NCI-H510A treated with DMSO at 0.1 percent for 48 hours (cell line): Measurements from ENCODE around the gene TUBB.
A peak's percentile ranks its signal among the peaks of the same experiment; 100 is the strongest.

Experiments
- DNase-seq: peaks from one replicate; lab custom pipeline; 2025; lab: John Stamatoyannopoulos, UW

Gene TUBB

GRCh38 chr6:30687659-30688431 lies 32.3 kb upstream of the TUBB start:
- peak; percentile 7 for DNase-seq

- no peak for DNase-seq
Measured at GRCh38 chr6:30688569-30688968, 31.6 kb upstream of the TUBB start.

- no peak for DNase-seq
Measured at GRCh38 chr6:30689022-30689865, 30.9 kb upstream of the TUBB start.

DNA sequence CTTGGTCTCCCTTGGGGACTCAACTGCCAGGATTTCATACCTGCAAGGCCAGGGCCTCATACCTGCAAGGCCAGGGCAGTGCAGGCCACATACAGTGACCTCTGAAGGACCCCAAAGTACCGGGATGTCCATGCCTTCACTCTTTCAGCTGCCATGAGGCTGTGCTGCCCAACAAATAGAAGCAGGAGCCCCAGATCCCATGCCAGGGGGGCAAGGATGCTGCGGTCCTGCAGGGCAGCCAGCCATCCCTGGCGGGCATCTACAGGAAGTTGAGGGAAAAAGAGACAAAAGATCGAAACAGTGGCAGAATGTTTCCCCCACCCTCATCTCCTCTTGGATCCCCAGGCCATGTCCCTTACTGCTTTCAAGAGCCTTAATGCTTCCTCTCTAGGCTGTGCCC lies 30.2 kb upstream of the TUBB start:
- no peak for DNase-seq

GRCh38 chr6:30690403-30691207 lies 29.5 kb upstream of the TUBB start, which contains the start of gene NRM:
Gene NRM, minus strand, starts transcription at chr6:30690984. Its CDS starts 10 bp downstream, at chr6:30690974.
- peak; percentile 87 for DNase-seq

- no peak for DNase-seq
Measured at GRCh38 chr6:30691208-30691847, 28.8 kb upstream of the TUBB start.

GRCh38 chr6:30696432-30696831 lies 23.7 kb upstream of the TUBB start:
- no peak for DNase-seq

DNA sequence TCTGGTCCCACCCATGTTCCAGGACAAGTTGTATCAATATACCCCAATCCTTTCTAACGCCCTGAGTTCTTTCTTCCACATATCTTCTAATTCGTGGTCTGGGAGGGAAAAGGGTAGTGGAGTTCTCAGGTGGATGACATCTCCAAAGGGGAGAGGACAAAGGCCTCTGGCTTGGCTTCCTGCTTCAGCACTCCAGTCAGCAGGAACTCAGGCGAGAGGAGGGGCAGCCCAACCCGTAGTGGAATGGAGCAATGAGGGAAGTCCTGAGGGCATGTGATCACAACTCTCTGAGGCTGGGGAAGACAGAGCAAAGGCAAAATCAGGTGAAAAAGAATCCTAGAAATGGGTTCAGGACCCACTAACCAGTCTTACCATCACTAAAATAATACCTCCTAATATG lies 19.8 kb upstream of the TUBB start:
- no peak for DNase-seq

- no peak for DNase-seq
Measured at GRCh38 chr6:30703011-30703410, 17.1 kb upstream of the TUBB start.

DNA sequence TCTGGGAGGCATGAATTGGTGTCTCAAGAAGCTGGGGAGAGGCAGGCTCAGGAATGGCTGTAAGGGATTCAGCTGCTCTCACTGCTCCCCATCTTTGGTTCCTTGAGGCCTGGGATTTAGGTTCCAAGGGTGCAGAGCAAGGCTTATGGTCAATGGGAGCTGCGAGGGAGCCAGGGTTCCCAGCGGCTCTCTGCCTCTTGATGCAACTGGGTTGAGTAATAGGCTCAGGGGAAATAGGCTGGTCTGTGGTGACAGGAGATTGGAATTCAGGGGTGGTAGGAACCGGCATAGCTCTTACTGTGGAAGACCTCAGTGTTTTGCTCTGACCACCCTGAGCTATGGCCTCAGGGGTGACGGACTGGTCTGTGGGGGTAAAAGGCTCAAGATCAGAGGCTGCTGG lies 16.3 kb upstream of the TUBB start:
- no peak for DNase-seq

- DNase-seq, result no peak
Measured at GRCh38 chr6:30705620-30706019, 14.5 kb upstream of the TUBB start.

- DNase-seq, result peak; percentile 87
Measured at GRCh38 chr6:30707281-30707850, 12.8 kb upstream of the TUBB start.

- DNase-seq, result no peak
Measured at GRCh38 chr6:30709101-30709868, 10.9 kb upstream of the TUBB start.

- DNase-seq, result no peak
Measured at GRCh38 chr6:30711758-30712380, 8.3 kb upstream of the TUBB start.

DNA sequence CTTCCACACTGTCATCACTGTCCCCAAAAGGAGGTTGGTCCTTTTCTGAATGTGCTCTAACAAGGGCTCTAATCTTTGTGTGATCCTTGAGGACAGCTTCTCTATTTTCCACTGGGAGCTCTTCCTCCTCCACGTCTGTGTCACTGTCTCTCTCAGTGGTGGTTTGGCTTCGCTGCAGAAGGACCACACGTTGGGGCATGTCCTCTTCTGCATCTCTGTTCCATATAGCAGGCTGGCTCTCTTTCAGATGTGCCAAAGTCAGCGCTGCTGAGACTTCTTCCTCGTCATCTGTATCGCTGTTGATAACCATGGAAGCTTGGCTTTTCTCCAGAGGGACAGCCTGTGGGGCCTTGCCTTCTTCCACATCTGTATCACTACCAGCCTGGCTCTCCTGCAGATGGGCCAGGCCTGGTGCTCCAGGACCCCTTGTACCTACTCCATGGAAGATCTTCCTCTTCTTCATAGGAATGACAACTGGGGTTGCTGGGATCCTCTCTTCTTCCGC lies 7.7 kb upstream of the TUBB start:
- DNase-seq, result no peak

DNA sequence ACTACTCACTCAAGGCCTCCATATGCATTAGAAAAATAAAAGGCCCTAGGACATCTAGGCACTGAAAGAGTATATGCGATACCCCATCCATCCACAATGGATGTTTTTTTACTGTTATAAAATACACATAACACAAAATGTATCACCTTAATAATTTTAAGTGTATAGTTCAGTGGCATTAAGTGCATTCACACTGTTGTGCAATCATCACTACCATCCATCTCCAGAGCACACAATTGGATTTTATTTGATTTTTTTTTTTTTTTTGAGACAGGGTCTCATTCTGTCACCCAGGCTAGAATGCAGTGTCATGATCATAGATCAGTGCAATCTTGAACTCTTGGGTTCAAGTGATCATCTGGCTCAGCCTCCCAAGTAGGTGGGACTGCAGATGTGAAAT lies 5.9 kb upstream of the TUBB start:
- no peak for DNase-seq

DNA sequence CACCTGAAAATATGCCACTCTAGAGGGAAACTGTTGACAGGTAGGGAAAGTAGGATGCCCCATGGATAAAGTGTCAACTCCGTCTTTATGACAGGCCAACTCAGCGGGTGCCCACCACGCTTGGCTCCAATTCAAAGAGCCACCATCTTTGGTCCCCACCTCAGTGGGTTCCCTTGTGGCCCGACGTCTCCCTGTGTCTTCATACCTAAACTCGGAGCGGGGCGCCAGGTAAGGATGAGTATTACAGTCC lies 3.3 kb upstream of the TUBB start:
- no peak for DNase-seq

DNA sequence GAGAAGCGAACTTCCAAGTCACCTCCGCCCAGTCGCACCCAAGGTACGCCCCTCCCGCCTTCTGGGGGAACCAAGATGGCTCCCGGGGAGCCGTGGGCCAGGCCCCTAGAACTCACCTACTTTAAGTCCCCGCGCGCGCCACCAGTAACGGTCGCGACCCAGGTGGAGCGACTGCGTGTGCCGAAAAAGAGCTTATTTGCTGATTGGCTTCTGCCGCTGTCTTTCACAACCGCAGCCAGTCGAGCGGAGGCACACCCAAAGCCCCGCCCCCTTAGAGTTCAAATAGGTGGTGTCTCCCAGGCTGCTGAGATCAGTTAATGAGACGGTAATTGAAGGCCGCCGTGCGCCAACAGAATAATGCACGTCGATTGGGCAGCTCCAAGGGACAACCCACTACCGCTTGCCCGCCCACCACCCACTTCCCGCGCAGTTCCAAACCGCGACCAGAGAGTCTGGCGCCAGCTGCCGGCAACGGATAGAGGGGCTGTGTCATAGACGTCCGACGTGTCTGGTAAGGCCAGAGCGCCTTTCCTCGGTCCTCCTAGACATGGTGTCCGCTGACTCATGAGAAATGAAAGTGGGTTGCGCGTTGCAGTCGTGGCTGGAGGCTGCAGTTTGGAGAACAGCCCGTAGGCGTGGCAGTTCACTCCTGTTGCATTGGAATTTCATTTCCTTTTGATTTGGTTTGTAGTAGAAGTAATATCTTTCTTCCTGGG lies 2.9 kb upstream of the TUBB start, which contains the start of gene MDC1:
TSS of gene MDC1 (minus strand) at position 153 of the 716 bp plus-strand sequence. CDS start 2,106 bp downstream, outside the sequence.
- peak; percentile 100 for DNase-seq
